ENCODE results near the gene CAMK2D. TPM values are rescaled to one million over a fixed set of nuclear protein-coding genes. Genes with fewer than 3 reads are reported as not detected.

Gene CAMK2D
- total RNA-seq, 6 donors from 2014 or later = 41.0 to 75.8 (median 51.9) TPM

DNA sequence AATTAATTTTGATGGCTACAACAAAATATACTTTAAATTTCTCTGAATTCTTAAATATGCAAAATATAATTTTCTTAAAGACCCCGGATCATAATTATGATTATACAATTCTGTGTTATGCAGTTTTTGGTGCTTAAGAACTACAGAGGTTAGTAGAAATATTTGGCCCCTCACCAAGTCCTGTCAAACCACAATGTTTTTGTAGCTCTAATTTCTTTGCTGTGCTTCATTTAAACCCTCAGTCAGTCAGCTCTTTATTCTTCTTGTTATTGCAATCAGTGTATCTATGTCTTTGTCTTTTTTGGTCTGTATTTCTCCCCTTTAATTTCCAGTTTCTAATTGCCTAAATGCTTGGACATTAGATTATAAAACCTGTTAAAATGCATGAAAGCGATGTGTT is 186.1 kb downstream of the CAMK2D start:
- Histone ChIP-seq H3K36me3 (no peaks in the 10 kb centered on the region), H3K27me3 (no peaks in the 10 kb centered on the region), H3K4me1 (peaks cover 3 to 17% (median 13%) of the 10 kb centered on the region in 4 donors), H3K9me3 (no peaks in the 10 kb centered on the region), H3K27ac (no peak overlapping the region), H3K4me3 (no peak overlapping the region)
- WGBS, 2 donors = 66 to 79% methylated on average over 2 of the region's 2 CpGs
- DNase-seq (no peak), ATAC-seq (ENCODE audit: low FRiP score in 2 of 2) (no peak)
- no peak for TF ChIP-seq EP300 (IDR thresholded peaks at IDR 0.05)
- TF ChIP-seq POLR2A (IDR thresholded peaks at IDR 0.05) = no peak
- TF ChIP-seq POLR2AphosphoS5 (IDR thresholded peaks at IDR 0.05) = no peak
- TF ChIP-seq, protein P1, sequence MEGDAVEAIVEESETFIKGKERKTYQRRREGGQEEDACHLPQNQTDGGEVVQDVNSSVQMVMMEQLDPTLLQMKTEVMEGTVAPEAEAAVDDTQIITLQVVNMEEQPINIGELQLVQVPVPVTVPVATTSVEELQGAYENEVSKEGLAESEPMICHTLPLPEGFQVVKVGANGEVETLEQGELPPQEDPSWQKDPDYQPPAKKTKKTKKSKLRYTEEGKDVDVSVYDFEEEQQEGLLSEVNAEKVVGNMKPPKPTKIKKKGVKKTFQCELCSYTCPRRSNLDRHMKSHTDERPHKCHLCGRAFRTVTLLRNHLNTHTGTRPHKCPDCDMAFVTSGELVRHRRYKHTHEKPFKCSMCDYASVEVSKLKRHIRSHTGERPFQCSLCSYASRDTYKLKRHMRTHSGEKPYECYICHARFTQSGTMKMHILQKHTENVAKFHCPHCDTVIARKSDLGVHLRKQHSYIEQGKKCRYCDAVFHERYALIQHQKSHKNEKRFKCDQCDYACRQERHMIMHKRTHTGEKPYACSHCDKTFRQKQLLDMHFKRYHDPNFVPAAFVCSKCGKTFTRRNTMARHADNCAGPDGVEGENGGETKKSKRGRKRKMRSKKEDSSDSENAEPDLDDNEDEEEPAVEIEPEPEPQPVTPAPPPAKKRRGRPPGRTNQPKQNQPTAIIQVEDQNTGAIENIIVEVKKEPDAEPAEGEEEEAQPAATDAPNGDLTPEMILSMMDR (IDR thresholded peaks at IDR 0.05) = no peak

DNA sequence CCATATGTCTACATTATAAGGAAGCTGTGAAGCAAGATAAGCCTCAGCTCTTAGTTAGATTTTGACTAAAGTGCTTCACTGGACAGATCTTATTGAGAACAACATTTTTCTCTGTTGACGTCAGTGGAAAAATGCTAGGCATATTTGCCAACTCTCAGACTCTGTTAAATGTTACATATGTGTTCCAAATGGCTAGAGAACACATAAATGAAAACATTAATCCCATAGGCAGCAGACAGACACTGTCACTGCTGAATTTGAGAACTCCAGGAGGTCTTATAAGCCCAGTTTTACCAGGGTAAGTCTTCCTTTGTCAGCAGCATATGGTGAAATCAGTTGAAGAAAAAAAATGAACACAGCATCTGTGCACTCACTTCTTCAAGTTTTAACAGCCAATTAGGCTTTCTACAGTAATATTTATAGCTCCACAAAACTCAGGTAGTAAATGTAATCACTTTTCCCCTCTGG is 186.9 kb downstream of the CAMK2D start:
- H3K27me3 ChIP-seq = no peaks in the 10 kb centered on the region
- H3K27ac ChIP-seq = peak overlapping the region; percentile 40 to 59 (median 58)
- TF ChIP-seq EP300 (IDR thresholded peaks at IDR 0.05) = no peak
- TF ChIP-seq POLR2AphosphoS5 (IDR thresholded peaks at IDR 0.05) = no peak
- TF ChIP-seq, protein P1 (IDR thresholded peaks at IDR 0.05) = no peak
- no peak for TF ChIP-seq POLR2A (IDR thresholded peaks at IDR 0.05)
- 39 to 47% methylated on average over 1 of the region's 1 CpG for WGBS, 2 donors
- H3K36me3 ChIP-seq = no peaks in the 10 kb centered on the region
- DNase-seq (no peak), ATAC-seq (ENCODE audit: low FRiP score in 2 of 2) (peak; percentile 73 to 76)
- H3K4me3 ChIP-seq = no peak overlapping the region
- no peaks in the 10 kb centered on the region for H3K9me3 ChIP-seq
- H3K4me1 ChIP-seq = peaks cover 3 to 17% (median 13%) of the 10 kb centered on the region in 4 donors

DNA sequence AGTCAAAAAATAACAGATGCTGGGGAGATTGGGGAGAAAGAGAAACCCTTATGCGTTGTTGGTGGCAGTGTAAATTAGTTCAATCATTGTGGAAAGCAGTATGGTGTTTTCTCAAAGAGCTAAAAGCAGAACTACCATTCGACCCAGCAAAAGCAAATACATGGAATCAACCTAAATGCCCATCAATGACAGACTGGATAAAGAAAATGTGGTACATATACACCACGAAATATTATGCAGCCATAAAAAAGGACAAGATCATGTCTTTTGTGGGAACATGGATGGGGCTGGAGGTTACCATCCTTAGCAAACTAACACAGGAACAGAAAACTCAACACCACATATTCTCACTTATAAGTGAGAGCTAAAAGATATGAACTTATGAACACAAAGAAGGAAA is 188.9 kb downstream of the CAMK2D start:
- 90 to 94% methylated on average over 3 of the region's 3 CpGs for WGBS, 2 donors
- Histone ChIP-seq H3K36me3 (no peaks in the 10 kb centered on the region), H3K9me3 (no peaks in the 10 kb centered on the region), H3K27ac (no peak overlapping the region), H3K4me3 (no peak overlapping the region), H3K4me1 (peaks cover 3 to 17% (median 13%) of the 10 kb centered on the region in 4 donors), H3K27me3 (no peaks in the 10 kb centered on the region)
- ATAC-seq (ENCODE audit: low FRiP score in 2 of 2) (no peak), DNase-seq (no peak)
- TF ChIP-seq, protein P1 (IDR thresholded peaks at IDR 0.05) = no peak
- TF ChIP-seq POLR2A (IDR thresholded peaks at IDR 0.05) (no peak), EP300 (IDR thresholded peaks at IDR 0.05) (no peak), POLR2AphosphoS5 (IDR thresholded peaks at IDR 0.05) (no peak)

DNA sequence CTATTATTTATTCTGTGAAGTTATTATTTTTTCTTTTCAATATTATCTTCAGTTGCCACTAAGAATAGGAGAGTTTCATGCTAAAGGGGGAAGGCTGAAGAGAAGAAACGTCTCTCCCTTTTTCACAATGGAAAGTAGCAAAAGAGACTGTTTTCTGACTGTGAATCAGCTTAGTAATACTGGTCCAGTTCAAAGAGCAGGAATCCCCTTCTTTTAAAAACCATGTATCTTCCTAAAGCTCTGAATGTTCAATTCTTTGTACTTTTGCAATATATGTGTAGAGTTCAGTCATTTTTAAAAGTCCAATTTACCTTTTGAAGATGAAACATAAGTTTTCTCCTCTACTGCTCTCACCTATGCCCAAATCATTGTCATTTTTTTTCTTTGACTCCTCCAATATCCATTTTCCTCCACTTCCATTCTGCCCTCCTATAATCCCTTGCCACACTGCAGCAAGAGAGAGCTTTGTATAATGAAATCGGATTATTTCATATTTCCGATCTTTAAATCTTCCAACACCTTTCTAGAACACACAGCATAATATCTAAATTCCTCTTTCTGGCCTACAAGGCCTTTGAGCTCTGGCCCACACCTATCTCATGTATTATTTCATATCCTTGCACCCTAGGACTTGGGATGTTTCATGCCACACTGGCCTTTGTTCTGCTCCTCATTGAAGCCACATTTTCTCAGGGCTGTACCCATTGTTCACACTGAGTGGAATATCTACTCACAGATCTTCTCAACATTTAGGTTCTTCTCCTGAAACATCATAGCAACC is 195.3 kb downstream of the CAMK2D start:
- Histone ChIP-seq H3K36me3 (no peaks in the 10 kb centered on the region), H3K4me3 (no peak overlapping the region), H3K27ac (no peak overlapping the region), H3K4me1 (peaks cover 4 to 15% (median 10%) of the 10 kb centered on the region in 4 donors), H3K27me3 (no peaks in the 10 kb centered on the region), H3K9me3 (no peaks in the 10 kb centered on the region)
- TF ChIP-seq POLR2AphosphoS5 (IDR thresholded peaks at IDR 0.05) (no peak), EP300 (IDR thresholded peaks at IDR 0.05) (no peak), POLR2A (IDR thresholded peaks at IDR 0.05) (no peak)
- TF ChIP-seq, protein P1 (IDR thresholded peaks at IDR 0.05) = no peak
- ATAC-seq (ENCODE audit: low FRiP score in 2 of 2) = no peak
- WGBS, 2 donors = 88 to 93% methylated on average over 3 of the region's 3 CpGs
- DNase-seq = no peak

DNA sequence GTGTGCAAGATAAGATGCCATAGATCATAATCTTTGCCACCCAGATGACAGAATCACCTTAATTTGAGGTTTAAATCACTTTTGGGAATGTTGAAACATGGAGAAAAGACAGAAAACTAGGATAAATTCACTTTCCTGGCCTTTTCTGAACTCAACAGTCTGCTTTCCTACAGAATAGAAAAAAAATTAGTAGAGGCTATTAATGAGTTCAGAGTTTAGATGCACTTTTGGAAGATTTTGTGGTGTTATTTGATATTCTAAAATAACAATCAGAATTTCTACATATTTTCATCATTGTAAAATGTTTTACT is 195.9 kb downstream of the CAMK2D start:
- TF ChIP-seq, protein P1 (IDR thresholded peaks at IDR 0.05) = no peak
- TF ChIP-seq POLR2AphosphoS5 (IDR thresholded peaks at IDR 0.05) = no peak
- no peak for TF ChIP-seq POLR2A (IDR thresholded peaks at IDR 0.05)
- TF ChIP-seq EP300 (IDR thresholded peaks at IDR 0.05) = no peak
- Histone ChIP-seq H3K4me3 (no peak overlapping the region), H3K9me3 (no peaks in the 10 kb centered on the region), H3K27ac (no peak overlapping the region), H3K36me3 (no peaks in the 10 kb centered on the region), H3K4me1 (peaks cover 4 to 15% (median 10%) of the 10 kb centered on the region in 4 donors), H3K27me3 (no peaks in the 10 kb centered on the region)
- DNase-seq = no peak
- ATAC-seq (ENCODE audit: low FRiP score in 2 of 2) = no peak
